ENCODE data around the gene TMEM92. TPM values are rescaled to one million over a fixed set of nuclear protein-coding genes. Genes with fewer than 3 reads are reported as not detected.

The TMEM92 gene
- total RNA-seq, 1 experiment from 2014 or later: 6.6 TPM

- no peaks in the 10 kb centered on the region for H3K9me2 ChIP-seq (ENCODE audit: insufficient read depth)
- no peak for ATAC-seq
- no peaks in the 10 kb centered on the region for H3K36me3 ChIP-seq (ENCODE audit: control insufficient read depth in 1 of 2, insufficient read depth in 2 of 2, low read length in 2 of 2)
- CTCF ChIA-PET: no interaction called here
- RAD21 ChIA-PET (ENCODE audit: low non-redundant PET in 1 of 2, low total read pairs in 2 of 2, uncharacterized antibody in 2 of 2, unreplicated experiment in 2 of 2): no interaction called here
- POLR2A ChIA-PET: no interaction called here
- H3K9me3 ChIP-seq (ENCODE audit: control insufficient read depth in 1 of 2, insufficient read depth in 1 of 2, low read depth in 1 of 2, low read length in 2 of 2): no peaks in the 10 kb centered on the region
- no peak overlapping the region for H2AFZ ChIP-seq (ENCODE audit: low read depth, low read length, poor library complexity, severe bottlenecking)
- no TSS peak for BruUV-seq (replicated peaks)
- no peak overlapping the region for H3K27ac ChIP-seq (ENCODE audit: low read depth, low read length)
- H4K20me1 ChIP-seq (ENCODE audit: insufficient read depth): no peaks in the 10 kb centered on the region
- DNase-seq (ENCODE audit: low read depth, low spot score): no peak
- intact Hi-C loops (cut with micrococcal nuclease): no loop called here
- H3K79me2 ChIP-seq (ENCODE audit: insufficient read depth, low read length): no peaks in the 10 kb centered on the region
- no peaks in the 10 kb centered on the region for H3K27me3 ChIP-seq (ENCODE audit: insufficient read depth, low read length)
- H3K4me1 ChIP-seq (ENCODE audit: control insufficient read depth in 1 of 2, insufficient read depth in 2 of 2, low read length in 2 of 2): peaks cover 0 to 12% of the 10 kb centered on the region in 2 experiments; a peak in 2 of 4 replicates
- no peak overlapping the region for H3K4me2 ChIP-seq (ENCODE audit: low read length)
- no peak overlapping the region for H3K9ac ChIP-seq (ENCODE audit: low read length)
- TF ChIP-seq CBX3 (IDR thresholded peaks at IDR 0.05; ENCODE audit: low read depth) (no peak), YY1 (IDR thresholded peaks at IDR 0.05; ENCODE audit: extremely low read depth, insufficient replicate concordance, low read depth, low read length) (no peak), CEBPB (IDR thresholded peaks at IDR 0.05; ENCODE audit: low read depth) (no peak), ELF1 (IDR thresholded peaks at IDR 0.05; ENCODE audit: borderline replicate concordance, low read depth) (no peak), TCF7L2 (IDR thresholded peaks at IDR 0.05; ENCODE audit: borderline replicate concordance, extremely low read depth, insufficient read depth, insufficient read length) (no peak), SP1 (IDR thresholded peaks at IDR 0.05; ENCODE audit: low read depth) (no peak), SIN3A (IDR thresholded peaks at IDR 0.05; ENCODE audit: low read depth) (no peak), ZFX (IDR thresholded peaks at IDR 0.05) (no peak)
- TF ChIP-seq, protein P1, sequence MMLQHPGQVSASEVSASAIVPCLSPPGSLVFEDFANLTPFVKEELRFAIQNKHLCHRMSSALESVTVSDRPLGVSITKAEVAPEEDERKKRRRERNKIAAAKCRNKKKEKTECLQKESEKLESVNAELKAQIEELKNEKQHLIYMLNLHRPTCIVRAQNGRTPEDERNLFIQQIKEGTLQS (IDR thresholded peaks at IDR 0.05): no peak
- TF ChIP-seq, protein P2, sequence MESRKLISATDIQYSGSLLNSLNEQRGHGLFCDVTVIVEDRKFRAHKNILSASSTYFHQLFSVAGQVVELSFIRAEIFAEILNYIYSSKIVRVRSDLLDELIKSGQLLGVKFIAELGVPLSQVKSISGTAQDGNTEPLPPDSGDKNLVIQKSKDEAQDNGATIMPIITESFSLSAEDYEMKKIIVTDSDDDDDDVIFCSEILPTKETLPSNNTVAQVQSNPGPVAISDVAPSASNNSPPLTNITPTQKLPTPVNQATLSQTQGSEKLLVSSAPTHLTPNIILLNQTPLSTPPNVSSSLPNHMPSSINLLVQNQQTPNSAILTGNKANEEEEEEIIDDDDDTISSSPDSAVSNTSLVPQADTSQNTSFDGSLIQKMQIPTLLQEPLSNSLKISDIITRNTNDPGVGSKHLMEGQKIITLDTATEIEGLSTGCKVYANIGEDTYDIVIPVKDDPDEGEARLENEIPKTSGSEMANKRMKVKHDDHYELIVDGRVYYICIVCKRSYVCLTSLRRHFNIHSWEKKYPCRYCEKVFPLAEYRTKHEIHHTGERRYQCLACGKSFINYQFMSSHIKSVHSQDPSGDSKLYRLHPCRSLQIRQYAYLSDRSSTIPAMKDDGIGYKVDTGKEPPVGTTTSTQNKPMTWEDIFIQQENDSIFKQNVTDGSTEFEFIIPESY (IDR thresholded peaks at IDR 0.05; ENCODE audit: extremely low read depth, insufficient replicate concordance, low read length): no peak
- H3K4me3 ChIP-seq (replicated peaks in 1 of 2; ENCODE audit: low read depth in 1 of 2, low read length in 2 of 2): no peak overlapping the region
Observed at GRCh38 chr17:50259477-50260324, 14.6 kb upstream of the TMEM92 start.
